Activated CD8-positive, alpha-beta memory T cell treated with anti-CD3 and anti-CD28 coated beads, Interleukin-2, amount 50 U/mL, for 4 hours (primary cell): Measurements from ENCODE around the gene ST6GALNAC6.
A peak's percentile ranks its signal among the peaks of the same experiment; 100 is the strongest.
"Not testable (repeated sequence)": the region's sequence is repeated elsewhere in the genome, so short reads cannot be mapped to it uniquely, and the experiment has no call there.

ENCODE experiments used
- DNase-seq: peaks from one replicate; pipeline ENCODE4 v3.0.0-alpha.2; 2020

The ST6GALNAC6 gene

GRCh38 chr9:127870887-127871286 lies 28.5 kb downstream of the ST6GALNAC6 start:
- no peak for DNase-seq

- DNase-seq: not testable (repeated sequence)
These were observed 29.3 kb downstream of the ST6GALNAC6 start for GRCh38 chr9:127870153-127870491.

GRCh38 chr9:127869310-127870152 lies 29.9 kb downstream of the ST6GALNAC6 start:
- peak; percentile 81 for DNase-seq

GRCh38 chr9:127868278-127868902 lies 31.0 kb downstream of the ST6GALNAC6 start:
- DNase-seq: no peak

GRCh38 chr9:127867356-127868277 lies 31.8 kb downstream of the ST6GALNAC6 start:
- no peak for DNase-seq

- DNase-seq: no peak
These were observed 32.9 kb downstream of the ST6GALNAC6 start for GRCh38 chr9:127866535-127866934.

GRCh38 chr9:127865645-127866464 lies 33.5 kb downstream of the ST6GALNAC6 start:
- DNase-seq: no peak

GRCh38 chr9:127863191-127863621 lies 36.2 kb downstream of the ST6GALNAC6 start:
- DNase-seq: no peak

GRCh38 chr9:127862075-127863011 lies 37.1 kb downstream of the ST6GALNAC6 start:
- DNase-seq: peak; percentile 41

GRCh38 chr9:127860779-127861178 lies 38.6 kb downstream of the ST6GALNAC6 start:
- DNase-seq: no peak

GRCh38 chr9:127860260-127860659 lies 39.1 kb downstream of the ST6GALNAC6 start:
- no peak for DNase-seq

- no peak for DNase-seq
These were observed 41.3 kb downstream of the ST6GALNAC6 start for GRCh38 chr9:127858041-127858512.

GRCh38 chr9:127857278-127857677 lies 42.1 kb downstream of the ST6GALNAC6 start:
- DNase-seq: no peak

- no peak for DNase-seq
These were observed 42.7 kb downstream of the ST6GALNAC6 start for GRCh38 chr9:127856729-127857116.

- DNase-seq: no peak
These were observed 43.2 kb downstream of the ST6GALNAC6 start for GRCh38 chr9:127856094-127856728.

- no peak for DNase-seq
These were observed 43.9 kb downstream of the ST6GALNAC6 start for GRCh38 chr9:127855522-127855921.

- no peak for DNase-seq
These were observed 44.4 kb downstream of the ST6GALNAC6 start for GRCh38 chr9:127854960-127855359.

- DNase-seq: no peak
These were observed 45.1 kb downstream of the ST6GALNAC6 start, which contains the start of gene ENG for GRCh38 chr9:127854184-127854806. Gene ENG, minus strand, starts transcription at chr9:127854658. Its CDS starts 303 bp downstream, at chr9:127854355.

- DNase-seq: no peak
These were observed 45.9 kb downstream of the ST6GALNAC6 start for GRCh38 chr9:127853312-127854183.
